HG03378 (cell line): ENCODE data around the gene OTULIN.

Experiments used
- ATAC-seq: cut with Tn5 transposase; IDR thresholded peaks from one replicate; pipeline ENCODE4 v1.9.1; 2021; ENCODE audit warnings: mild to moderate bottlenecking, moderate library complexity; ENCODE audit not compliant: unreplicated experiment

Gene OTULIN

GRCh38 chr5:14664270-14665100 is at the start of gene OTULIN:
TSS of gene OTULIN (plus strand) at chr5:14664718. CDS start at chr5:14664826, 108 bp downstream.
- ATAC-seq: peak; percentile 50

GRCh38 chr5:14615365-14615764 is 49.2 kb upstream of the OTULIN start:
- no peak for ATAC-seq

DNA sequence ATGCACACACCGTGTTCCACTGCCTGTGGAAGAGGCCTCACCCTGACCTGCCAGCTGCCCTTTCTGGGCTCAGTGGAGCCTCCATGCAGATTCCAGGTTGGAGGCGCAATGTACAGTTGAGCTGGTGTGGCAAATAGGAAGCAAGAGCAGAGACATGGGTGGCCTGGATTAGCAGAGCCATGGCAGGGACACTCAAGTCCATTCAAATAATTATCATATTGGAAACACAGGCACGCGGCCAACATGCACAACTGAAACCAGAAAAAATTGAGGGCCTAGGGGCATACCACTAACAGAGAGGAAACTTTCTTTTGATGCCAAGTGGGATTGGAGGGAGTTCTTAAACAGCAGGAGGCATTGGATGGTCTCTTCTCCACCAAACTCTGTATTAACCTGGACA is 47.1 kb upstream of the OTULIN start:
- ATAC-seq: no peak

GRCh38 chr5:14627270-14627669 is 37.2 kb upstream of the OTULIN start:
- ATAC-seq: no peak

- no peak for ATAC-seq
These were observed 36.2 kb upstream of the OTULIN start for GRCh38 chr5:14628346-14628745.

- ATAC-seq: no peak
These were observed 33.8 kb upstream of the OTULIN start for GRCh38 chr5:14630671-14631070.

DNA sequence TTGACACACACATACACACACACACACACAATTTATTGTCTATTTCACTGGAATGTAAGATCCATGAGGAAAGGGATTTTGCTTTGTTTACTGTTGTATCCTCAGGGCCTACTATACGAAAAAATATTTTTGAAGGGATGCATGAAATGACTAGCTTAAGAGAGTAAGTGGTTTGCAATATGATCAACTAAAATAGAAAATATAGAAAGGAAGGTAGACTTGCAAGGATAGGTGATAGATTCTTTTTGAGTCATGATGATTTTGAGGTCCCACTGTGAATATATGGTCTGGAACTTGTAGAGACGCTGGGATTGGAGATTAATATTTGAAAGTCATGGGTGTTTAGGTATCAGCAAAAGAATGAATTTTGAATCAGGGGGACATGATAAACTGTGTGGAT is 28.9 kb upstream of the OTULIN start:
- ATAC-seq: no peak

GRCh38 chr5:14640765-14641164 is 23.8 kb upstream of the OTULIN start:
- ATAC-seq: no peak

GRCh38 chr5:14644623-14645237 is 19.8 kb upstream of the OTULIN start:
- ATAC-seq: no peak

DNA sequence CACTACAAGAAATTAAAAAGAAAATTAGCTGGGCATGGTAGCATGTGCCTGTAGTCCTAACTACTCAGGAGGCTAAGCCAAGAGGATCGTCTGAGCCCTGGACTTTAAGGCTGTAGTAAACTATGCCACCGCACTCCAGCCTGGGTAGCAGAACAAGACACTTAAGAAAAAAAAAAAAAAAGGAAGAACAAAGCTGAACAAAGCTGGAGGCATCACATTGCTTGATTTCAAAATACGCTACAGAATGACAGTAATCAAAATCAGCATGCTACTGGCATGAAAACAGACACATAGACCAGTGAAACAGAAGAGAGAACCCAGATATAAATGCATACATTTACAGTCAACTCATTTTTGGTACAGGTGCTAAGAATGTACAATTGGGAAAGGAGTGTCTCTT is 14.5 kb upstream of the OTULIN start:
- no peak for ATAC-seq

DNA sequence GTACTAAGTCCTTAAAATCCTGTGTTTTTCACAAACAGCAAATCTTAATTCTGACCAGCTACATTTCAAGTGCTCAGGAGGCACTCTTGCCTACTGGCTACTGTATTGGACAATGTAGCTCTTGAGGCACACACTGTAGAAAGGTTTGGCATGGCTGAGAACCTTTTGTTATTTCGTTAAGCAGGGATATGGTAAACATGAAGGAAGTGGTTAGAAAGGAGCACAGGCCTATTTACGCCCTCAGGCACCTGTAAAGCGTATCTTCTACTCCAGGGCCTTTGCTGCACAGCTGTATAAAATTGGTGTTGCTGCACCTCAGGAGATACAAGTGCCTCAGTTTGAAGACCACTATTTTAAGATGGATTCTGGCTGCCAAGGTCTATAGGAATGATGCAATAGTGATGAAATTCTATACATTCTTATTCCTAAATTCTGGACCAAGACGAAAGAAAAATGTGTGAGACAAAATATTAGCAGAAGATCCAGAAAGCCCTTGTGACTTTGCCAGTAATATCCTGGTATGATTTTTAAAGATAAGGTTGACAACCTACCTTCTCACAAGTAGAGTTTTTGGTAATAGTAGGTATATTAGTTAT is 9.3 kb upstream of the OTULIN start:
- ATAC-seq: no peak

DNA sequence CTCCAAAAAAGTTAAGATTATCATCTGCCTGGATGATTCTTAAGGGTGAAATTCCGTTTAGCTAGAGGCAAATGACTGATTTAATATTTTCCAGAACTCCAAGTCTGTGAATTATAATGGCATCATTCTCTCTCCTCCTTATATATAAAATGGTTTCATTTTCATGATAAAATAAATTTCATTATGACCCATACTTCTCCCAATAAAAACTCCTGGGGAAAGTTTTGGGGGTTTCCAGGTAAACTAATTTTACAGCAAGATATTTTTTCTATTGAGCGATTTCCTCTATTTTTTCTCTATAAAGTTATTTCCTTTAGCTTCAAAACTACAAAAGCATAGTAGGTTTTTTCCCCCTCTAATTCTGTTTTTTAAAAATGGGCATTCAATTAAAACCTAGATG is 7.6 kb upstream of the OTULIN start:
- ATAC-seq: no peak

- no peak for ATAC-seq
These were observed 4.5 kb upstream of the OTULIN start for GRCh38 chr5:14659821-14660607.

DNA sequence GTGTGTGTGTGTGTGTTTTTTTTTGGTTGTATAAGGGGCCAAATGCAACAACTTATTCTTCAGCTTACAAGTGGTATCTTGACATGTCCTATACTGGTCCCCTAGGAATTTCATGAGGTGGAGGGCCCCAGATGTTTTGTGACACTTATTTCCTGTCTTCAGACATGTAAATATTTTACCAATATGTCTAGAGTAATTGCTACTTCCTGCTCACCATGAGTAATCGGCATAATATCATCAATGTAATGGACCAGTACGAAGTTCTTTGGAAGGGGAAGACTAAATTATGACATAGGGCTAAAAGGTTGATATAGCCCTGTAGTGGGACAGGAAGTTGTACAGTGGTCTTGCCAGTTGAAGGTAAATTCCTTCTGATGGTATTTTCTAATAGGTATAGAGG is 3.7 kb upstream of the OTULIN start:
- ATAC-seq: no peak

DNA sequence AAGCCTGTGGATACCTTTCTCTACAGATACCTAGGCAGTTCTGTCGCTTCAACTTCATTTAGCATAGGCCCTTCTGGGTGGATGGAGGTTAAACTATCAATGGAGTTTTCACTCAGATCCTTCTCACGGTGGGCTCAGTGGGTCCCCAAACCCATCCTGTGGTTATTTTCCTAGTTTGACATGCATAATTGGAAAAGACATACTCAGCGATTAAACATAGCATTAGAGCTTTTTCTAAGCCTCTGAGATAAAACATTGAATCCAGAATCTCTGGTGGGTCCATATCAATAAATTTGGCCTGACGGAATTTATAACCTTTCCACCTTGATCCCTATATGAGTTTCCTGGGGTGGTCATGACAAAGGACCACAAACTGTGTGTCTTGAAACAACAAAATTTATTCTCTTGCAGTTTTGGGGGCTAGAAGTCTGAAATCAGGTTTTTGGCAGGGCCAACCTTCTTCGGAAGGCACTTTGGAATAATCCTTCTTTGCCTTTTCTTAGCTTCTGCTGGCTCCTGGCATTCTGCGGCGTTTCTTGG is 1.7 kb upstream of the OTULIN start:
- no peak for ATAC-seq

- ATAC-seq: peak; percentile 22
These were observed 716 bp upstream of the OTULIN start for GRCh38 chr5:14663734-14664269.

GRCh38 chr5:14665101-14665822 is 744 bp downstream of the OTULIN start:
- no peak for ATAC-seq

DNA sequence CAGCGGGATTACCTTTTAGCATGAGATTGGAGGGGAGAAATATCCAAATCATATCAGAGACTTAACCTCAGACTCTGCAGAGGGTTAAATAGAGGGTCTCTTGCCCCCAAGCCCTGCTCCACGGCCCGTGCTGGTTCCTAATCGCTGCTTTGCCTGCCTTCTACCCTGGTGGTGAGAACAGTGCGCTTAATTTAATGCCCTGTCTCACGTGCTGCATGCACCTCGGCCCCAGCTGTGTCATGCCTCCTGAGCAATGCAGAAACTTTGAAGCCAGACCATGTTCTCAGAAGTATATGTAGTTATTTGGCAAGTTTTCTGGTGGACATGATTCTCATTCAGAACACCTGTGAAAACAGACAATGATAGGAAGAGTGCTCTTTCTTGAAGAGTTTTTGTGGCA is 1.4 kb downstream of the OTULIN start:
- ATAC-seq: peak; percentile 37

GRCh38 chr5:14666357-14666756 is 1.8 kb downstream of the OTULIN start:
- ATAC-seq: no peak

DNA sequence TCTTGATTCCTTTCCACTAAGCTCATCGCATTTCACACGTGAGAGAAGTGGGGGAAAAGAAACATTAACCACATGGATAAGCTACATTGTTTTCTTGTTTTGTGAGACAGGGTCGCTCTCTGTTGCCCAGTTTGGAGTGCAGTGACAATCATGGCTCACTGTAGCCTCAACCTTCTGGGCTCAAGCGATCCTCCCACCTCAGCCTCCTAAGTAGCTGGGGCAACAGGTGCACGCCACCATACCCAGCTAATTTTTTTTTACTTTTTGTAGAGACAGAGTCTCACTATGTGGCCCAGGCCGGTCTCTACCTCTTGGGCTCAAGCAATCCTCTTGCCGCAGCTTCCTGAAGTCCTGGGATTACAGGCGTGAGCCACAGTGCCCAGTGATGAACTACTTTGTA is 2.8 kb downstream of the OTULIN start:
- no peak for ATAC-seq
